K562 (cell line): Measurements from ENCODE around the gene TOR3A. TPM values are rescaled to one million over a fixed set of nuclear protein-coding genes. Genes with fewer than 3 reads are reported as not detected.
A peak's percentile ranks its signal among the peaks of the same experiment; 100 is the strongest.

Experiments used
- ATF6 ChIP-seq: sonication (generic); formaldehyde crosslinking; IDR thresholded peaks from 2 replicates; pipeline ENCODE4 v1.4.0; 2020; ENCODE audit warnings: mild to moderate bottlenecking, missing genetic modification reagents
- HNRNPLL ChIP-seq: fragments of 200-400 bp; formaldehyde crosslinking; IDR thresholded peaks from 2 replicates; pipeline ENCODE4 v1.6.1; 2017; ENCODE audit warnings: low read length, low read depth, mild to moderate bottlenecking; ENCODE audit not compliant: poor library complexity, severe bottlenecking
- KAT7 ChIP-seq: sonication (generic); formaldehyde crosslinking; IDR thresholded peaks from 2 replicates; pipeline ENCODE4 v1.8.0; 2022; ENCODE audit warnings: missing genetic modification reagents, mild to moderate bottlenecking, borderline replicate concordance
- MCM5 ChIP-seq: fragments of 450-650 bp; IDR thresholded peaks from 2 replicates; pipeline ENCODE4 v1.6.1; 2016; ENCODE audit warnings: low read depth
- NR2C2 ChIP-seq, 2 experiments: fragments of 200-800 bp in 1 of 2; sonication (Bioruptor generic) in 1 of 2; sonication (generic) in 1 of 2; formaldehyde crosslinking in 1 of 2; IDR thresholded peaks; 2 replicates each; pipeline versions ENCODE4 v1.6.1 to v1.8.0; 2016 to 2022; ENCODE audit warnings: mild to moderate bottlenecking in 1 of 2, missing compliant biosample characterization in 1 of 2, missing genetic modification characterization in 1 of 2, missing genetic modification reagents in 1 of 2
- RBBP5 ChIP-seq: fragments of 200-600 bp; sonication (generic); IDR thresholded peaks from 2 replicates; pipeline ENCODE4 v1.6.1; 2012; ENCODE audit warnings: borderline replicate concordance, mild to moderate bottlenecking, low read length, control low read depth, inconsistent platforms; ENCODE audit not compliant: insufficient read depth, poor library complexity, severe bottlenecking
- ZNF197 ChIP-seq: fragments of 200-800 bp; sonication (Bioruptor generic); IDR thresholded peaks from 2 replicates; pipeline ENCODE4 v1.6.1; 2016; ENCODE audit warnings: low read depth, missing genetic modification characterization, missing compliant biosample characterization
- ZNF3 ChIP-seq: fragments of 250-450 bp; sonication (Bioruptor Pico); IDR thresholded peaks from 2 replicates; pipeline ENCODE4 v1.5.0; 2021; ENCODE audit warnings: mild to moderate bottlenecking, moderate library complexity
- polyA plus RNA-seq, 8 experiments: library from polyadenylated mRNA; depleted of rRNA in 4 of 8; stranded (reverse) in 5 of 8; unstranded in 3 of 8; fragments of >200 nt; fragmentation: Nextera tagmentation in 2 of 8; fragmentation: Illumina TruSeq in 1 of 8; extraction: Ambion mirVana in 2 of 8; extraction: Trizol in 1 of 8; gene quantifications; 2 replicates each; pipeline versions ENCODE4 v1.2.1 to v1.2.3, GENCODE V29; 2011 to 2014; ENCODE audit warnings: inconsistent platforms in 1 of 8, missing spikeins in 1 of 8
- total RNA-seq, 7 experiments: library from RNA; depleted of rRNA in 6 of 7; stranded (reverse); fragments of >200 nt in 6 of 7; fragmentation: Illumina TruSeq in 2 of 7; extraction: Trizol in 2 of 7; gene quantifications; 2 replicates each; pipeline versions ENCODE4 v1.2.1 to v1.2.3, GENCODE V29; 2011 to 2021; ENCODE audit warnings: low replicate concordance in 1 of 7
- TF ChIP-seq, protein P1 (sequence below): fragments of 450-650 bp; IDR thresholded peaks from 2 replicates; pipeline ENCODE4 v1.6.1; 2016; ENCODE audit warnings: mild to moderate bottlenecking, moderate library complexity

Gene TOR3A
- total and polyA plus RNA-seq, 9 of the 15 experiments (the other 6 are each of a cell fraction or from before 2014, with no cell fraction given): 7.9 to 94.5 (median 39.7) TPM

- TF ChIP-seq, protein P1, sequence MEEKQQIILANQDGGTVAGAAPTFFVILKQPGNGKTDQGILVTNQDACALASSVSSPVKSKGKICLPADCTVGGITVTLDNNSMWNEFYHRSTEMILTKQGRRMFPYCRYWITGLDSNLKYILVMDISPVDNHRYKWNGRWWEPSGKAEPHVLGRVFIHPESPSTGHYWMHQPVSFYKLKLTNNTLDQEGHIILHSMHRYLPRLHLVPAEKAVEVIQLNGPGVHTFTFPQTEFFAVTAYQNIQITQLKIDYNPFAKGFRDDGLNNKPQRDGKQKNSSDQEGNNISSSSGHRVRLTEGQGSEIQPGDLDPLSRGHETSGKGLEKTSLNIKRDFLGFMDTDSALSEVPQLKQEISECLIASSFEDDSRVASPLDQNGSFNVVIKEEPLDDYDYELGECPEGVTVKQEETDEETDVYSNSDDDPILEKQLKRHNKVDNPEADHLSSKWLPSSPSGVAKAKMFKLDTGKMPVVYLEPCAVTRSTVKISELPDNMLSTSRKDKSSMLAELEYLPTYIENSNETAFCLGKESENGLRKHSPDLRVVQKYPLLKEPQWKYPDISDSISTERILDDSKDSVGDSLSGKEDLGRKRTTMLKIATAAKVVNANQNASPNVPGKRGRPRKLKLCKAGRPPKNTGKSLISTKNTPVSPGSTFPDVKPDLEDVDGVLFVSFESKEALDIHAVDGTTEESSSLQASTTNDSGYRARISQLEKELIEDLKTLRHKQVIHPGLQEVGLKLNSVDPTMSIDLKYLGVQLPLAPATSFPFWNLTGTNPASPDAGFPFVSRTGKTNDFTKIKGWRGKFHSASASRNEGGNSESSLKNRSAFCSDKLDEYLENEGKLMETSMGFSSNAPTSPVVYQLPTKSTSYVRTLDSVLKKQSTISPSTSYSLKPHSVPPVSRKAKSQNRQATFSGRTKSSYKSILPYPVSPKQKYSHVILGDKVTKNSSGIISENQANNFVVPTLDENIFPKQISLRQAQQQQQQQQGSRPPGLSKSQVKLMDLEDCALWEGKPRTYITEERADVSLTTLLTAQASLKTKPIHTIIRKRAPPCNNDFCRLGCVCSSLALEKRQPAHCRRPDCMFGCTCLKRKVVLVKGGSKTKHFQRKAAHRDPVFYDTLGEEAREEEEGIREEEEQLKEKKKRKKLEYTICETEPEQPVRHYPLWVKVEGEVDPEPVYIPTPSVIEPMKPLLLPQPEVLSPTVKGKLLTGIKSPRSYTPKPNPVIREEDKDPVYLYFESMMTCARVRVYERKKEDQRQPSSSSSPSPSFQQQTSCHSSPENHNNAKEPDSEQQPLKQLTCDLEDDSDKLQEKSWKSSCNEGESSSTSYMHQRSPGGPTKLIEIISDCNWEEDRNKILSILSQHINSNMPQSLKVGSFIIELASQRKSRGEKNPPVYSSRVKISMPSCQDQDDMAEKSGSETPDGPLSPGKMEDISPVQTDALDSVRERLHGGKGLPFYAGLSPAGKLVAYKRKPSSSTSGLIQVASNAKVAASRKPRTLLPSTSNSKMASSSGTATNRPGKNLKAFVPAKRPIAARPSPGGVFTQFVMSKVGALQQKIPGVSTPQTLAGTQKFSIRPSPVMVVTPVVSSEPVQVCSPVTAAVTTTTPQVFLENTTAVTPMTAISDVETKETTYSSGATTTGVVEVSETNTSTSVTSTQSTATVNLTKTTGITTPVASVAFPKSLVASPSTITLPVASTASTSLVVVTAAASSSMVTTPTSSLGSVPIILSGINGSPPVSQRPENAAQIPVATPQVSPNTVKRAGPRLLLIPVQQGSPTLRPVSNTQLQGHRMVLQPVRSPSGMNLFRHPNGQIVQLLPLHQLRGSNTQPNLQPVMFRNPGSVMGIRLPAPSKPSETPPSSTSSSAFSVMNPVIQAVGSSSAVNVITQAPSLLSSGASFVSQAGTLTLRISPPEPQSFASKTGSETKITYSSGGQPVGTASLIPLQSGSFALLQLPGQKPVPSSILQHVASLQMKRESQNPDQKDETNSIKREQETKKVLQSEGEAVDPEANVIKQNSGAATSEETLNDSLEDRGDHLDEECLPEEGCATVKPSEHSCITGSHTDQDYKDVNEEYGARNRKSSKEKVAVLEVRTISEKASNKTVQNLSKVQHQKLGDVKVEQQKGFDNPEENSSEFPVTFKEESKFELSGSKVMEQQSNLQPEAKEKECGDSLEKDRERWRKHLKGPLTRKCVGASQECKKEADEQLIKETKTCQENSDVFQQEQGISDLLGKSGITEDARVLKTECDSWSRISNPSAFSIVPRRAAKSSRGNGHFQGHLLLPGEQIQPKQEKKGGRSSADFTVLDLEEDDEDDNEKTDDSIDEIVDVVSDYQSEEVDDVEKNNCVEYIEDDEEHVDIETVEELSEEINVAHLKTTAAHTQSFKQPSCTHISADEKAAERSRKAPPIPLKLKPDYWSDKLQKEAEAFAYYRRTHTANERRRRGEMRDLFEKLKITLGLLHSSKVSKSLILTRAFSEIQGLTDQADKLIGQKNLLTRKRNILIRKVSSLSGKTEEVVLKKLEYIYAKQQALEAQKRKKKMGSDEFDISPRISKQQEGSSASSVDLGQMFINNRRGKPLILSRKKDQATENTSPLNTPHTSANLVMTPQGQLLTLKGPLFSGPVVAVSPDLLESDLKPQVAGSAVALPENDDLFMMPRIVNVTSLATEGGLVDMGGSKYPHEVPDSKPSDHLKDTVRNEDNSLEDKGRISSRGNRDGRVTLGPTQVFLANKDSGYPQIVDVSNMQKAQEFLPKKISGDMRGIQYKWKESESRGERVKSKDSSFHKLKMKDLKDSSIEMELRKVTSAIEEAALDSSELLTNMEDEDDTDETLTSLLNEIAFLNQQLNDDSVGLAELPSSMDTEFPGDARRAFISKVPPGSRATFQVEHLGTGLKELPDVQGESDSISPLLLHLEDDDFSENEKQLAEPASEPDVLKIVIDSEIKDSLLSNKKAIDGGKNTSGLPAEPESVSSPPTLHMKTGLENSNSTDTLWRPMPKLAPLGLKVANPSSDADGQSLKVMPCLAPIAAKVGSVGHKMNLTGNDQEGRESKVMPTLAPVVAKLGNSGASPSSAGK: peak; percentile 90
- TF ChIP-seq ZNF3 (CRISPR knock-in tag) (no peak), KAT7 (peak; percentile 65; the same call in 1 of the 2 replicates), NR2C2 (CRISPR knock-in tag; IDR thresholded peaks at IDR 0.05) (peak; percentile 81), NR2C2 (tag; IDR thresholded peaks at IDR 0.05) (peak; percentile 57; the same call in 1 of the 2 replicates), RBBP5 (peak; percentile 75), ZNF197 (no peak), HNRNPLL (peak; percentile 5), MCM5 (no peak), ATF6 (peak; percentile 96)
Measured at GRCh38 chr1:179081687-179082332, at the start of gene TOR3A (continued).
